H1 (cell line): ENCODE data around the gene ACTR5. TPM values are rescaled to one million over a fixed set of nuclear protein-coding genes. Genes with fewer than 3 reads are reported as not detected.

Experiments
- ASH2L ChIP-seq: fragments of 200-600, 300-600 bp; sonication (generic); IDR thresholded peaks from one replicate; pipeline ENCODE4 v1.7.1; 2017; ENCODE audit warnings: low read length
- ATF3 ChIP-seq: IDR thresholded peaks from 2 replicates; pipeline ENCODE4 v1.6.1; 2011; ENCODE audit warnings: low read depth, mild to moderate bottlenecking, low read length; ENCODE audit not compliant: insufficient read depth
- BACH1 ChIP-seq: IDR thresholded peaks from 2 replicates; pipeline ENCODE4 v1.6.1; 2012; ENCODE audit warnings: low read length, improper control_type of control experiment
- CEBPB ChIP-seq: IDR thresholded peaks from 2 replicates; pipeline ENCODE4 v1.6.1; 2012; ENCODE audit warnings: low read depth, low read length
- CHD2 ChIP-seq: IDR thresholded peaks from 2 replicates; pipeline ENCODE4 v1.6.1; 2012; ENCODE audit warnings: low read length, improper control_type of control experiment
- CREB1 ChIP-seq: IDR thresholded peaks from 2 replicates; pipeline ENCODE4 v1.6.1; 2012; ENCODE audit warnings: inconsistent platforms
- CTCF ChIP-seq, 3 experiments: IDR thresholded peaks; 1 replicate in 2 of 3; 2 replicates in 1 of 3; pipeline versions ENCODE4 v1.5.1 to v1.6.1; 2011; ENCODE audit warnings: low read length in 3 of 3, mild to moderate bottlenecking in 3 of 3, inconsistent platforms in 2 of 3, low read depth in 1 of 3, moderate library complexity in 1 of 3; ENCODE audit not compliant: insufficient read depth in 1 of 3; ENCODE audit errors: control extremely low read depth in 1 of 3
- EGR1 ChIP-seq: IDR thresholded peaks from 2 replicates; pipeline ENCODE4 v1.6.1; 2011; ENCODE audit warnings: low read depth, low read length, borderline replicate concordance
- EP300 ChIP-seq, 2 experiments: IDR thresholded peaks; 1 replicate in 1 of 2; 2 replicates in 1 of 2; pipeline ENCODE4 v1.6.1; 2011 to 2012; ENCODE audit warnings: low read depth in 2 of 2, low read length in 2 of 2, mild to moderate bottlenecking in 2 of 2, borderline replicate concordance in 1 of 2, inconsistent platforms in 1 of 2, moderate library complexity in 1 of 2
- EZH2 ChIP-seq: fragments of 200-600 bp; sonication (generic); IDR thresholded peaks from 2 replicates; pipeline ENCODE4 v1.7.1; 2012; ENCODE audit warnings: low read depth, mild to moderate bottlenecking, moderate library complexity, low read length, inconsistent platforms; ENCODE audit not compliant: severe bottlenecking
- NANOG ChIP-seq: IDR thresholded peaks from 2 replicates; pipeline ENCODE4 v1.6.1; 2011; ENCODE audit warnings: low read length, low read depth, mild to moderate bottlenecking, inconsistent platforms; ENCODE audit not compliant: insufficient read depth, poor library complexity, severe bottlenecking
- RNF2 ChIP-seq: fragments of 200-900, 300-1000 bp; sonication (generic); IDR thresholded peaks from 2 replicates; pipeline ENCODE4 v1.7.1; 2016; ENCODE audit warnings: borderline replicate concordance, low read depth, mild to moderate bottlenecking, antibody characterized with exemption, low read length; ENCODE audit not compliant: poor library complexity, severe bottlenecking; ENCODE audit errors: missing control alignments
- SAP30 ChIP-seq: fragments of 300-600 bp; sonication (generic); IDR thresholded peaks from 2 replicates; pipeline ENCODE4 v1.7.1; 2012; ENCODE audit warnings: low read length, moderate library complexity, mild to moderate bottlenecking, inconsistent platforms; ENCODE audit not compliant: insufficient read depth, insufficient replicate concordance
- SP1 ChIP-seq: IDR thresholded peaks from 2 replicates; pipeline ENCODE4 v1.6.1; 2011; ENCODE audit warnings: low read depth, low read length
- SUZ12 ChIP-seq: fragments of 200-600 bp; sonication (generic); IDR thresholded peaks from 2 replicates; pipeline ENCODE4 v1.6.1; 2012; ENCODE audit warnings: mild to moderate bottlenecking, inconsistent platforms, low read length, moderate library complexity, mixed read lengths
- TBP ChIP-seq: IDR thresholded peaks from 2 replicates; pipeline ENCODE4 v1.6.1; 2011; ENCODE audit warnings: low read depth, low read length, improper control_type of control experiment
- TCF12 ChIP-seq: IDR thresholded peaks from 2 replicates; pipeline ENCODE4 v1.6.1; 2011; ENCODE audit warnings: low read depth, mild to moderate bottlenecking, low read length
- TEAD4 ChIP-seq: IDR thresholded peaks from 2 replicates; pipeline ENCODE4 v1.6.1; 2012; ENCODE audit warnings: low read depth, low read length, inconsistent platforms, mixed read lengths
- polyA plus RNA-seq, 7 experiments: library from polyadenylated mRNA; depleted of rRNA in 3 of 7; stranded (reverse) in 5 of 7; unstranded in 2 of 7; fragments of >200 nt in 5 of 7; fragments of 200-250 nt in 2 of 7; gene quantifications; 1 replicate in 5 of 7; 2 replicates in 1 of 7; 4 replicates in 1 of 7; pipeline versions ENCODE4 v1.2.1 to v1.2.3, GENCODE V29; 2011 to 2013; ENCODE audit warnings: missing spikeins in 2 of 7, mixed read lengths in 2 of 7
- total RNA-seq: library from RNA; stranded (reverse); fragmentation: NEBNext Ultra II Directional; extraction: Animal tissue kit (Norgen Biotek cat#: 25700); gene quantifications from 2 replicates; pipeline ENCODE4 v1.2.1, GENCODE V29; 2021

ACTR5 gene
- total and polyA plus RNA-seq, 2 of the 8 experiments (the other 6 are each of a cell fraction or from before 2014, with no cell fraction given): 10.4 to 14.4 TPM

GRCh38 chr20:38725148-38725901 is 22.9 kb upstream of the ACTR5 start (continued):
- TF ChIP-seq SP1 (peak; percentile 96), ASH2L (peak; percentile 70), EGR1 (peak; percentile 91), EZH2 (peak; percentile 52), EP300 (IDR thresholded peaks at IDR 0.05; ENCODE audit: borderline replicate concordance in 1 of 2, low read depth in 2 of 2, low read length in 2 of 2) (peak in 1 of 2 experiments; percentile 66; a peak in 1 of 3 replicates), CREB1 (peak; percentile 14; the same call in 1 of the 2 replicates), BACH1 (peak; percentile 53), SAP30 (no peak), TBP (peak; percentile 27; the same call in 1 of the 2 replicates), TCF12 (peak; percentile 81; the same call in 1 of the 2 replicates), CEBPB (no peak), ATF3 (no peak), SUZ12 (peak; percentile 64; the same call in 1 of the 2 replicates), CHD2 (no peak), NANOG (peak; percentile 6), RNF2 (peak; percentile 26), CTCF (IDR thresholded peaks at IDR 0.05; ENCODE audit: control extremely low read depth in 1 of 3, insufficient read depth in 1 of 3, low read depth in 1 of 3, low read length in 3 of 3) (peak; percentile 34 to 53 (median 47)), TEAD4 (0 out of 2 replicates have a peak, but pooled peaks have one; percentile 2)
- TF ChIP-seq, all 59 proteins: peak for 19
